GM13976 (cell line): ENCODE results near the gene TFCP2L1.

ENCODE experiments used
- DNase-seq: peaks from one replicate; pipeline ENCODE4 v3.0.0; 2012; ENCODE audit warnings: low spot score
- in situ Hi-C: fragments of 300-500 bp; cut with MboI; formaldehyde crosslinking; loops from one replicate; pipeline ENCODE4 v1.12.0; 2022; ENCODE audit warnings: low sequenced_read_pairs, mixed read lengths, inconsistent platforms; ENCODE audit not compliant: unreplicated experiment
- TF ChIP-seq, protein P1 (sequence below): IDR thresholded peaks from 2 replicates; pipeline ENCODE4 v1.5.1; 2012; ENCODE audit warnings: borderline replicate concordance, mild to moderate bottlenecking; ENCODE audit not compliant: insufficient read depth; ENCODE audit errors: extremely low read depth, missing control alignments, control extremely low read depth

Gene TFCP2L1

DNA sequence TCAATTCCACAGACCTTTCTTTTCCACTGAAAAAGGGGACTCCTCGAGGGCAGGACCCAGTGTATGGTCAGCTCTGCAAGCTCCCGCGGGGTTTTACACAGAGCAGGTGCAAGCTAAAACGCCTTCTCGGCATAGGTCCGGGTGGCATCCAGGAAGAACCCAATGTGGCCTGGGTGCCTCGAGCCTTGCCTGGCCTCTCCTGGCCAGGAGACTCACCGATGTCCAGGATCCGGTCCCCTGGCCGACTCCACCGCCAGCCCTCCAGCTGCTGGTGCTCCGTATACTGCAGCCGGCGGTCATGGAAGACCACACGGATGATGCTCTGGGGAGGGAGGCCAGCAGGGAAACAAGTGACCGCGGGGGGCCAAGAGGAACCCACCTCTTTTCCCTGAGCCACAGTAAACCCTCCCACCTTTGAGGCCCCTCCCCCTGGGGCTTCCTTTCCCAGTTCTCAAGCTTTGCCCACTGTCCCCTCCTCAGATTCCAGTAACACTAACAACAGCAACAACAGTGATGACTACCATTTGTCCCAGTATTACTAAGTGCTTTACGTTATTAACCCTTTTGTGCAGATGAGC, 36.1 kb downstream of the TFCP2L1 start:
- DNase-seq, result no peak
- TF ChIP-seq, protein P1, sequence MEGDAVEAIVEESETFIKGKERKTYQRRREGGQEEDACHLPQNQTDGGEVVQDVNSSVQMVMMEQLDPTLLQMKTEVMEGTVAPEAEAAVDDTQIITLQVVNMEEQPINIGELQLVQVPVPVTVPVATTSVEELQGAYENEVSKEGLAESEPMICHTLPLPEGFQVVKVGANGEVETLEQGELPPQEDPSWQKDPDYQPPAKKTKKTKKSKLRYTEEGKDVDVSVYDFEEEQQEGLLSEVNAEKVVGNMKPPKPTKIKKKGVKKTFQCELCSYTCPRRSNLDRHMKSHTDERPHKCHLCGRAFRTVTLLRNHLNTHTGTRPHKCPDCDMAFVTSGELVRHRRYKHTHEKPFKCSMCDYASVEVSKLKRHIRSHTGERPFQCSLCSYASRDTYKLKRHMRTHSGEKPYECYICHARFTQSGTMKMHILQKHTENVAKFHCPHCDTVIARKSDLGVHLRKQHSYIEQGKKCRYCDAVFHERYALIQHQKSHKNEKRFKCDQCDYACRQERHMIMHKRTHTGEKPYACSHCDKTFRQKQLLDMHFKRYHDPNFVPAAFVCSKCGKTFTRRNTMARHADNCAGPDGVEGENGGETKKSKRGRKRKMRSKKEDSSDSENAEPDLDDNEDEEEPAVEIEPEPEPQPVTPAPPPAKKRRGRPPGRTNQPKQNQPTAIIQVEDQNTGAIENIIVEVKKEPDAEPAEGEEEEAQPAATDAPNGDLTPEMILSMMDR, result no peak
- in situ Hi-C loops, result no loop called here

DNA sequence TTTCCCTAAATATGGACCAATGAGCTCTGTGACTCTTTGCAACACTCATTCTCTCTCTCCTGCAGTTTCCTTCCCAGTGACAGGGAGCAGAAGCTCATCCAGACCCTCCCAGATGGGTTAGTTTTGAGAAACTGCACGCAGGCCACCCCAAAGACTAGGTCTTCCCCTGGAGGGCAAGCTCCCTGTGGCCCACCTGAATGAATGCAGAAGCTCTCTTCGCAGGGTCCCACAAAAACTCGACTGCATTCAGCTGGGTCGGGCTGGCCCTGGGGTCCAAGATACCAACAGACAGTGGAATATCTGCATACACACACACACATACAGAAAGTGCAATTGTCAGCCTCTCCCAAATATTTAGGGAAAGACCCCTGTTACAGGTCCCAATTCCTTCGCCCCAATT, 37.0 kb downstream of the TFCP2L1 start:
- DNase-seq, result no peak
- in situ Hi-C loops, result no loop called here
- TF ChIP-seq, protein P1, result no peak

DNA sequence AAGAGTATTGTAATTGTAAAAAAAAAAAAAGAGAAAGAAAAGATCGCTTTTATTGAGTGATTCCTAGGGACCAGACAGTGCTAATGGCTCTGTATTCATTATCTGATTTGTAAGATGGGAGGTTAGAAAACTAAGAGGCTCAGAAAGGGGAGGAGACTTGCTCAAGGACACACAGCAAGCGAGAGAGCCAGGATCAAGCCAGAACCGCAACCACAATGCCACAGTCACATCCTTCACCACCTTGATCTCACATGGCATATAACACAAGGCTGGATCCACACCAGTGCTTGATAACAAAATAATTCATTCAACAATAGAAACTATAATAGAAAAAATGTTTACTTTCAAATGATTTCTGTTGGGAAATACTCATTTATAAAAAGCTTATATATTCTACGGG, 37.5 kb downstream of the TFCP2L1 start:
- TF ChIP-seq, protein P1, result no peak
- in situ Hi-C loops, result no loop called here
- DNase-seq, result no peak

DNA sequence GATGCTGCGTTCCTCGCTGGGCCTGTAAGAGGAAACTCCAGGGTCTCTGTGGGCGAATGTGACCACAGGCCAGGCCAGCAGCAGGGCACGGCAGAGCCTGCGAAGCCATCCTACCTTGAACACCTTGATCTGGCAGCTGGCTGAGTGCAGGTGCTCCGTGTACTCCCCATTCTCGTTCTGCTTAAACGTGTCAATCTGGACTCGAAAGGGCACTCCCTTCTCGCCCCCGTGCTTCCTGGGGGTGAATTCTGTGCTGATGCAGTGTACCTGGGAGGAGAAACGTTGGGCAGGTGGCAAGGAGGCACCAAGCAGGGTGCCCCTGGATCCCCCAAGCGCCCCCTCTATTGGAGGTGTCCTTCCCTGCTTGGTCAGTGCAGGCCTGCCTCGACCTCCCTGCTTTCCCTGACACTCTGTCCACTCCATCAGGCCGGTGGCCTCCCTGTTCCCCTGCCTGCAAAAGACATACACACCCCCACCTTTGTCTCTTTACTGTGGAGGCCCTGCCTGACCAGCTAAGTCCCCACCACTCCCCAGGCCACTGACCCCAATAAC, 38.2 kb downstream of the TFCP2L1 start:
- in situ Hi-C loops, result no loop called here
- DNase-seq, result no peak
- TF ChIP-seq, protein P1, result no peak

DNA sequence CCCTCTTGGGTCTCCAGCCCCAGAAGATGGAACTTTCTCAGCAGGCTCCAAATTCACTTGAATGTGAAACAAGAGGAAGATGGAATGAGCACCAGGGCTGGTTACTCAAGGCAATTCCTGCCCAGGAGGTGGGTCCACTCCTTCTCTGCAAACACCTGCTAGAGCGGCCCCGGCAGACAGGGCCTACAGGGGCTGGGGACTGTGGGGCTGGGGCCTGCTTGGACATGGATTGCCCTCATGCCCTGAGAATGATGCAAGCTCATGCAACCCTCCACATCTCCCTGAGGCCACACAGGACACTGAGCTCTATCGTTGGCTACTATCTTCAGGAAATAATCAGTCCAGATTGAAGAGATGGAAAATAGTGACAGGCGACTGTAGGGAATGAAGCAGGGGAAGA, 39.1 kb downstream of the TFCP2L1 start:
- in situ Hi-C loops, result no loop called here
- TF ChIP-seq, protein P1, result no peak
- no peak for DNase-seq

DNA sequence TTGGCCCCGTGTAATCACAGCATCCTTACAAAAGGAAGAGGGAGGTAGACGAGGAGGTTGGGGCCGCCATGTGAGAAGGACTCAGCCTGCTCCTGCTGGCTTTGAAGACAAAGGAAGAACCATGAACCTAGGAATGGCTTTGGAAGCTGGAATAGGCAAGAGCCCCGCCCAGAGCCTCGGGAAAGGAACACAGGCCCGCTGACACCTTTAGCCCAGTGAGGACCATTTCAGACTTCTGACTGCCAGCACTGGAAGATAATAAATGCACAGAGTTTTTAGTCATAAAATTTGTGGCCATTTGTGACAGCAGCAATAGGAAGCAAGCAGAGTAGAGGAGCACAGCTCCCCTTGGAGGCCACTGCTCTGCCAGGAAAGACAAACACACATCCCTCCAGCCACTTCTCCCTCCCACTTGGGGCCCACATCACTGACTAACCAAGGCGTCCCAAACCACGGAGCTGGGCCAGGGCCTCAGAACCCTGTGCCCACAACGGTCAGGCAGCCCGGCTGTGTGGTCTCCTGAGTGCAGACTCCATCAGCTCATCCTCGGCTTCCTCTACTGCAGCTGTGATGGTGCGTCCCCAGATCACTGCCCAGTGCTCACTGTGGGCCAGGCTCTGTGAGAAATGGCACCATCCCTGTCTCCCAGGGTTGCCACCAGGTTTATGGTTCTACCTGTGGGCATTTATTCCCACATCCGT, 39.7 kb downstream of the TFCP2L1 start:
- no peak for DNase-seq
- TF ChIP-seq, protein P1, result no peak
- in situ Hi-C loops, result no loop called here
